Measurements from ENCODE around the gene ARF5.

DNA sequence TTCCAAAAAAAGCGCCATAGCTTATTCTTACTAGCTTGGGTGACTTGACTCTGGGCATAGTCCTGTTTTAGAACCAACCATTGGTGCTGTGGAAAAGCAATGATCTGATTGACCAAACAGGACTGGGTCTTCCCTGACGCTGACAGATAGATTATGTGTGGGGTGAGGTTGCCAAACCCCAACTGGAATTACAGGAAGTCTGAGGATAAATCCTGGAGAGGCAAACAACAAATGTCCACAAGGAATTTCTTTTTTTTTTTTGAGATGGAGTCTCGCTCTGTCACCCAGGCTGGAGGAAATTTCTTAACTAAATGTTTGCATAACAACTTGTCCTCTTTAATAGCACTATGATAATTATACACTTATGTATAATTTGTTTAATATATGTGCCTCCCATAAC, 22.0 kb upstream of the ARF5 start:
- TF ChIP-seq EZH2 (IDR thresholded peaks at IDR 0.05; ENCODE audit: low read length): no peak
- TF ChIP-seq, protein P1, sequence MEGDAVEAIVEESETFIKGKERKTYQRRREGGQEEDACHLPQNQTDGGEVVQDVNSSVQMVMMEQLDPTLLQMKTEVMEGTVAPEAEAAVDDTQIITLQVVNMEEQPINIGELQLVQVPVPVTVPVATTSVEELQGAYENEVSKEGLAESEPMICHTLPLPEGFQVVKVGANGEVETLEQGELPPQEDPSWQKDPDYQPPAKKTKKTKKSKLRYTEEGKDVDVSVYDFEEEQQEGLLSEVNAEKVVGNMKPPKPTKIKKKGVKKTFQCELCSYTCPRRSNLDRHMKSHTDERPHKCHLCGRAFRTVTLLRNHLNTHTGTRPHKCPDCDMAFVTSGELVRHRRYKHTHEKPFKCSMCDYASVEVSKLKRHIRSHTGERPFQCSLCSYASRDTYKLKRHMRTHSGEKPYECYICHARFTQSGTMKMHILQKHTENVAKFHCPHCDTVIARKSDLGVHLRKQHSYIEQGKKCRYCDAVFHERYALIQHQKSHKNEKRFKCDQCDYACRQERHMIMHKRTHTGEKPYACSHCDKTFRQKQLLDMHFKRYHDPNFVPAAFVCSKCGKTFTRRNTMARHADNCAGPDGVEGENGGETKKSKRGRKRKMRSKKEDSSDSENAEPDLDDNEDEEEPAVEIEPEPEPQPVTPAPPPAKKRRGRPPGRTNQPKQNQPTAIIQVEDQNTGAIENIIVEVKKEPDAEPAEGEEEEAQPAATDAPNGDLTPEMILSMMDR (optimal IDR thresholded peaks at IDR 0.05 in 1 of 3, IDR thresholded peaks at IDR 0.05 in 1 of 3, conservative IDR thresholded peaks at IDR 0.05 in 1 of 3; ENCODE audit: extremely low read depth in 1 of 3, insufficient read depth in 2 of 3, low read length in 3 of 3): no peak

Data from keratinocyte (primary cell).